Activated naive CD4-positive, alpha-beta T cell treated with anti-CD3 and anti-CD28 coated beads, Interleukin-2, amount 50 U/mL, for 72 hours (primary cell): ENCODE results near the gene EXOC2. TPM values are rescaled to one million over a fixed set of nuclear protein-coding genes. Genes with fewer than 3 reads are reported as not detected.
A peak's percentile ranks its signal among the peaks of the same experiment; 100 is the strongest.

Experiments
- ATAC-seq, 2 donors: fragments of 150-1000 bp; cut with Tn5 transposase; 2 replicates each; pipeline ENCODE4 v1.10.0; 2021; ENCODE audit warnings: mild to moderate bottlenecking in 2 of 2, moderate library complexity in 2 of 2
- DNase-seq, 2 donors: peaks; one replicate each; pipeline ENCODE4 v3.0.0; 2021 to 2022; ENCODE audit warnings: low spot score in 2 of 2
- H3K27ac Mint-ChIP-seq, 2 donors: one replicate each; pipeline ENCODE4 v1.8.0; 2022; ENCODE audit warnings: mild to moderate bottlenecking in 2 of 2, mixed read lengths in 2 of 2
- H3K36me3 Mint-ChIP-seq, 2 donors: one replicate each; pipeline ENCODE4 v1.8.0; 2022; ENCODE audit warnings: mixed read lengths in 2 of 2
- H3K9me3 Mint-ChIP-seq, 2 donors: one replicate each; pipeline ENCODE4 v1.8.0; 2022; ENCODE audit warnings: mixed read lengths in 2 of 2
- total RNA-seq, 2 donors: library from RNA; stranded (reverse); gene quantifications; one replicate each; pipeline ENCODE4 v1.2.3, GENCODE V29; 2022

EXOC2 gene, protein sequence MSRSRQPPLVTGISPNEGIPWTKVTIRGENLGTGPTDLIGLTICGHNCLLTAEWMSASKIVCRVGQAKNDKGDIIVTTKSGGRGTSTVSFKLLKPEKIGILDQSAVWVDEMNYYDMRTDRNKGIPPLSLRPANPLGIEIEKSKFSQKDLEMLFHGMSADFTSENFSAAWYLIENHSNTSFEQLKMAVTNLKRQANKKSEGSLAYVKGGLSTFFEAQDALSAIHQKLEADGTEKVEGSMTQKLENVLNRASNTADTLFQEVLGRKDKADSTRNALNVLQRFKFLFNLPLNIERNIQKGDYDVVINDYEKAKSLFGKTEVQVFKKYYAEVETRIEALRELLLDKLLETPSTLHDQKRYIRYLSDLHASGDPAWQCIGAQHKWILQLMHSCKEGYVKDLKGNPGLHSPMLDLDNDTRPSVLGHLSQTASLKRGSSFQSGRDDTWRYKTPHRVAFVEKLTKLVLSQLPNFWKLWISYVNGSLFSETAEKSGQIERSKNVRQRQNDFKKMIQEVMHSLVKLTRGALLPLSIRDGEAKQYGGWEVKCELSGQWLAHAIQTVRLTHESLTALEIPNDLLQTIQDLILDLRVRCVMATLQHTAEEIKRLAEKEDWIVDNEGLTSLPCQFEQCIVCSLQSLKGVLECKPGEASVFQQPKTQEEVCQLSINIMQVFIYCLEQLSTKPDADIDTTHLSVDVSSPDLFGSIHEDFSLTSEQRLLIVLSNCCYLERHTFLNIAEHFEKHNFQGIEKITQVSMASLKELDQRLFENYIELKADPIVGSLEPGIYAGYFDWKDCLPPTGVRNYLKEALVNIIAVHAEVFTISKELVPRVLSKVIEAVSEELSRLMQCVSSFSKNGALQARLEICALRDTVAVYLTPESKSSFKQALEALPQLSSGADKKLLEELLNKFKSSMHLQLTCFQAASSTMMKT
- total RNA-seq = 10 to 100 TPM; 30.7 to 49.3 TPM

DNA sequence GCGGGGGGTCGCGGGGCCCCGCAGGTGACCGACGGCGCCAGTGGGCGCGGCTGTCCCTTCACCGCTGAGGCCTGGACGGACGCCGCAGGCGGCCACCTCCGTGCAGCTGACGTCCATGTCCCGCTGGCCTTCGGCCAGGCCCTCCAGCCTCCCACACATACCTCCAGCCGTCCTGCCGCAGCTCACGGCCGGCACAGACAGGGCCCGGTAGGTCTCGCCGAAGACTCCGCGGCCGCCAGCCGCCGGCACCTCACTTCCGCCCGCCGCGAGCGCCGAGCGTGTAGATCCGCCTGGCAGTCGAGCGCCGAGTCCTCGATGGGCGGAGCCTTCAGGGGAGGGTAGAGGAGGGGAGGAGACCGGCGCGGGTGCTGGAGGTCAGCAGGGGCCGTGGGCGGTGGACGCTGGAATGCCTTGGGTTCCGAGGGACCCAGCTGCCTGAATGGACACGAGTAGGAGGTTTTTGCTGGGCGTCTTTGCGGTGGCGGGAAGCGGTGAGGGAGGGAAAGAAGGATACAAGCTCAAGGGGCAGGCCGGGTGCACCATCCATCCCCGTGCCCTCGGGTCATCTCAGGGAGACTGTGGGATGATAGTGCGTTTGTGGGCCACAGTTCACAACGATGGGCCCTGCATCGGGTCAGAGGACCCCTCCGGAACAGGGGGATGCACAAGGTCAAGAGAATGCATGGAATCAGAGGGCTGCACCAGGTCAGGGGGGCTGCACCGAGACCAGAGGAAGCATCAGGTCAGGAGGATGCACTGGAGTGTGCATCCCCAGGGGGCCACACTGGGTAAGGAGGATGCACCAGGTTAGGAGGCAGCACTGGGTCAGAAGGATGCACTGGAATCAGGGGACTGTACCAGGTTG lies at the start of gene EXOC2:
Gene EXOC2 (minus strand): TSS at position 282 of the 865 bp plus-strand sequence. CDS start 55,321 bp downstream, outside the sequence.
- Mint-ChIP-seq H3K9me3 (no peaks in the 10 kb centered on the region), H3K27ac (peak within 1 kb of the TSS; percentile 86 to 93), H3K36me3 (peaks cover 0 to 13% of the 10 kb centered on the region in 2 donors)
- peak; percentile 87 to 94 for ATAC-seq
- peak; percentile 85 to 88 for DNase-seq

DNA sequence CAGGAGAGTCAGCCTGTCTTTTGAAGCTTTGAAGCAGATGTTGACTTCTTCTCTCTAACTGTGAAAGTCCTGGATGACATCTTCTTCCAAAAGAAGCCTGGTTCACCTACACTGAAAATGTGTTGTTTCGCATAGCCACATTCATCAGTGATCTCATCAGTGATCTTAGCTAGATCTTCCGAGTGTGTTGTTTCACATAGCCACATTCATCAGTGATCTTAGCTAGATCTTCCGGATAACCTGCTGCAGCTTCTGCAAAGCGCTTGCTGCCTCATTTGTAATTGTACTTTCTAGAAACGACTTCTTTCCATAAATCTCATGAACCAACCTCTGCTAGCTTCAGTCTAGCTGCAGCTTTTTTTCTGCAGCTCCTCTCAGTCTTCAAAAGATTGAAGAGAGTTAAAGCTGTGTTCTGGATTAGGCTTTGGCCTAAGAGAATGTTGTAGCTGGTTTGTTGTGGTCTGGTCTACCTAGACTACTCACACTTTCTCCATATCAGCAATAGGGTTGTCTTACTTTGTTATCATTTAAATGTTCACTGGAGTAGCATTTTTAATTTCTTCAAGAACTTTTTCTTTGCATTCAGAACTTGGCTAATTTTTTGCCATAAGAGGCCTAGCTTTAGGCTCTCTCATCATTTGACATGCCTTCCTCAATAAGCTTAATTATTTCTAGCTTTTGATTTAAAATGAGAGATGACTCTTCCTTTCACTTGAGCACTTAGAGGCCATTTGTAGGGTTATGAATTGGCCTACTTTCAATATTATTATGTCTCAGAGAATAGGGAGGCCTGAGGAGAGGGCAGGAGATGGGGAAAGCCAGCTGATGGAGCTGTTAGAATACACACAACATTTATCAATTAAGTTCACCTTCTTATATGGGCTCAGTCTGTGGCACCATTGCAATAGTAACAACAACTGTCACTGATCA lies 48.7 kb upstream of the EXOC2 start:
- H3K27ac Mint-ChIP-seq = peak overlapping the region in 1 of 2 donors; percentile 56
- peaks cover 0 to 5% of the 10 kb centered on the region in 2 donors for H3K36me3 Mint-ChIP-seq
- ATAC-seq = peak; percentile 59 to 90
- H3K9me3 Mint-ChIP-seq = peaks cover 0 to 4% of the 10 kb centered on the region in 2 donors
- no peak for DNase-seq

DNA sequence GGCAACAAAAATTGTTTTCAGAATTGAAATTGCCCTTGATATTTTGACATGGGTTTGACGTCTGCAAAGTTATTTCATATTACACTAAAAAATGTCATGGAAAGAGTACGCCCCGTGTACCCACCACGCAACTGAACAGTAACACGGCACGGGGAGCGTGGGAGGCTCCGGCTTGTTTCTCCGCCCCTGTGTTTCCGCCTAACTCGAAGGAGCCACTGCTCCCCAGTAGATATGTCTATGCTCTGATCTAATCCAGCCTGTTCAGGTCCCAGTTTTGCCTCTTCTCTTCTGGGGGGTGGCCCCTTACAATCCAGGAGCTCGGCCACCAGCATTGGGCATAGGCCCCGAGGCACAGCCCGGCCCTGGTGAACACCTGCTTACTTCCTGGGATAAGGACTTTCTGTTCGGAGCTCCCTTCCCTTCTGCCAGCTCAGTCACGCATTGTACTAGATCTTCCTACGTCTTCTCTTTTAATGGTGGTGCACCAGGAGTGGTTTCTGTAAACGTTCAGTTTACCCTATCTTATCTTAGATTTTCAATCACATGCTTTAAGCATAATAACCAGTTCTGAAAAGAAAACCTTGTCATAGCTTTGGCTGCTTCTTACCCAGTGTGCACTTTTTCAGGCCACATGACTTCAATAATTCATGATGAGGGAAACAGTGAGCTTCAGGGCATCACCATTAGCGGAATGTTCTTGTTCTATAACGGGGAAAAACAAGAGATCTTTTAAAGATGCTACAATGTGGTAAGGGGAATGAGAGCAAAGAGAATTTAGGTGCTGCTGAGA lies 43.9 kb upstream of the EXOC2 start:
- Mint-ChIP-seq H3K36me3 (peaks cover 0 to 5% of the 10 kb centered on the region in 2 donors), H3K9me3 (peaks cover 0 to 4% of the 10 kb centered on the region in 2 donors), H3K27ac (no peak overlapping the region)
- DNase-seq (no peak), ATAC-seq (no peak)

DNA sequence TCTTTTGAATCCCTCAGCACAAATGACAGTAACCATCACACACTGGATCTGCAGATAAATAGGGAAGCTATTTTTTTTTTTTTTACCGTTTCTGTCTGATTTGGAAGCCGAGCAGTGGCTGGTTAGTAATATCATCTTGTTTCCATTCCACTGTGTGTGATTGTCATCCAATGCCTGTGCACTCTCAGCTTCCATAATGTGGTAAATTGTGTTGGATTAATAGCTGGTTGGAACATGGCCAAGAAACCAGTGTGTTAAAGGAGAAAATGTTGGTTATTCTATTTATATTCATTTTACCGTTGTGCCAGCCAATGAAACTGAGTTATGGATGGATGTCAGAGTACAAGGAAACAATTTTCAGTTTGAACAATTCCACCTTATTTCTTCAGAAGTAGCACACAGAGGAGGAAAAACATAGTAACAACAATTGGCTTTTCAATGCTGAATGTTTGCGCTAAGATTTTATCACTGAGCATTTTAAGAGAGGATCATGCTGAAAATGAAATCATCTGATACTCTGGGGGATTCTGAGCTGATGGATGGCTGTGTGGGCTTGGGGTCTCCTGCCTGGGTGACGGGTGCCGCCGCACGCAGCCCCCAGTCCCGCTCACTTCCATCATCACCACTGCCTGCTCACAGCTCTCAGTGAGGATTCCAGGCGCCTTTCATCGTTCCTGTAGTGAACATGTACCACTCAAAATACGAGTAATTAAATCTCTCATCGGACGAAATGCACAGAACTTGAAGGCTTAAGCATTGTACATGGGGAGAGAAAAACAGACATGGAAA lies 40.7 kb upstream of the EXOC2 start:
- no peak overlapping the region for H3K27ac Mint-ChIP-seq
- DNase-seq = no peak
- no peak for ATAC-seq
- no peaks in the 10 kb centered on the region for H3K9me3 Mint-ChIP-seq
- H3K36me3 Mint-ChIP-seq = no peaks in the 10 kb centered on the region

DNA sequence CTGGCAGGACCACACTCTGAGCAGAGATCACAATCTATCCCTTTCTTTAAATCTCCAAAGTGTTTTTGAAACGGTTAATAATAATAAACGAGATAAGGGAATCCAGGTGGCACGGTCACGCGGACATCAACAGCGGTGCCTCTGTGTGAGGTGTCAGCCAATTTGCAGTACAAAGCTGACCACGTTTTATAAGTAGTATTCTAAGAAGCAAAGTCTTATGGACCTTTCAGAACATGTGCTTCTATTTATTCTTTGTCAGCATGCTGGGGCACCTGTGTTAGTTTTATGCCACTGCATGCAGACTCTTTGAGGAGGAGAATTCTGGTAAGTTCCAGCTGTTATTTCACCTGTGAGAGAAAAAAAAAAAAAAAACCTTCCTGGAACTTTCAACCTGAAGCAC lies 39.0 kb upstream of the EXOC2 start:
- no peak overlapping the region for H3K27ac Mint-ChIP-seq
- DNase-seq = no peak
- H3K9me3 Mint-ChIP-seq = no peaks in the 10 kb centered on the region
- H3K36me3 Mint-ChIP-seq = no peaks in the 10 kb centered on the region
- ATAC-seq = no peak

DNA sequence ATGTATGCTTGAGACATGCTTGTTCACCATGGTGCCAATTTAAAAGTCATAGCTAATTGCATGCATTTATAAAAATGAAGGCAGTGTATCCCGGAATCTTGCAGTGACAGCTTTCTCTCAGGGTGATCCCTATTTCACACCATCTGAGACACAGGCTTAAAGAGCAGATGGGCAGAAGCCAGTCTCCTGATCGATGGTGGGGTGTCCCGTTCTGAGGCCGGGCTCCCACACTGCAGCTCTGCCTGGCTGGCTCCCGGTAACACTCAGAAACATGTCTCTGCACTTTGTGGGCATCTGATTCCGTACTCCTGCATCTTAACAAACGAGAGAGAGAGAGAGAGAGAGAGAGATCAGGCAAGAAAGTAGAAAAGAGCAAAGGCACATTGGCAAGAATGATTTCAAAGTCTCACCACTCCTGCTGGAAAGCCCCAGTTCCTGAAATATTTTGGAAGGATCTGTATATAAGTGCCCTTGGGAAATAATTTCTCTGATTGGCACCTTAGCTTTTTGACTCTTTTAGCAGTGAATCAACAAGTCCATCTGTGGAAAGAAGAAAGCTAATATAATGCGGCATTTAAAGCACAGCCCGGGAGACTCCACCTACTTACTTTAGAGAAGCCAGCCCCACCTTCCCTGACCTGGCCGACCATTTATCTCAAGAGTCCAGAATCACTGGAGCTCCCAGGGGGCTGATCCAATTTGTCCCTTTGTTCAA lies 36.8 kb upstream of the EXOC2 start:
- no peak overlapping the region for H3K27ac Mint-ChIP-seq
- H3K36me3 Mint-ChIP-seq = no peaks in the 10 kb centered on the region
- no peak for DNase-seq

DNA sequence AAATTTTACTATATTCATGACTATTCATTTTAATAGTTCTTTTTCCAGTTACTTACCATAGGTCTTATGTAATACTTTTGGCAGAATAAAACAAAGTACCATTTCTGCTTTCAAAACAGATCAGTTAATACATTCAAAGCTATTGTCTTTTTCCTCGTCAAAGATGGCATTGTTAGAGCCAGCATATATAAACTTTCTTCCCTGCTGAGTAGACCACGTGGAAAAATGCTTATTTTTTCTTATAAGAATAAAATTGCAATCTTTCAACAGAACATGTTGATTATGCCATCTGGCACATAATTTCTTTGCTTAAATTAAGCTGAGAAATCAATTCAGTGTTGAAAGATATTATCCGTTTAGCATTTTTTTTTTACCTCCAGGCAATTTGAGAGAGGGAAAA lies 34.9 kb upstream of the EXOC2 start:
- Mint-ChIP-seq H3K36me3 (no peaks in the 10 kb centered on the region), H3K27ac (no peak overlapping the region), H3K9me3 (no peaks in the 10 kb centered on the region)
- ATAC-seq = no peak
- no peak for DNase-seq

More for the DNA sequence above, 36.8 kb upstream of the EXOC2 start:
- no peaks in the 10 kb centered on the region for H3K9me3 Mint-ChIP-seq
- ATAC-seq = no peak

DNA sequence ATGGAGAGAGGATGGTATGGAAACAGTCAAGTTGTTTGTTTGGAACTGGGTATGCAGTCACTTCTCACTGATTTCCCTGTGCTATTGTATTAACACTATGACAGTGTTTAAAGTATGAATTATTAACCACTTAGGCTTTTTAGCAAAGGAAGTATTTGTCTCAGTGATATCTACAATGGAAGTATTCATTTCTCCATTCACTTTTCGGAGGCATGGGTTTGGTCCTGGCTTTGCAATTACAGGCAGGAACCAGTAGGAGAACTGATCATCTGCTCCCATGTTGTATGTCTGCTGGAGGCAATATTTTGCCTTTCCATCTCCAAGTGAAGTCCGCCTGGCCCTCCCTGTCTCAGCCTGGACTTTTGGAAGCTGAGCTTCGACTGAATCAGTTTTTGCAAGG lies 30.6 kb upstream of the EXOC2 start:
- Mint-ChIP-seq H3K9me3 (no peaks in the 10 kb centered on the region), H3K27ac (no peak overlapping the region), H3K36me3 (no peaks in the 10 kb centered on the region)
- DNase-seq = no peak
- ATAC-seq = no peak

DNA sequence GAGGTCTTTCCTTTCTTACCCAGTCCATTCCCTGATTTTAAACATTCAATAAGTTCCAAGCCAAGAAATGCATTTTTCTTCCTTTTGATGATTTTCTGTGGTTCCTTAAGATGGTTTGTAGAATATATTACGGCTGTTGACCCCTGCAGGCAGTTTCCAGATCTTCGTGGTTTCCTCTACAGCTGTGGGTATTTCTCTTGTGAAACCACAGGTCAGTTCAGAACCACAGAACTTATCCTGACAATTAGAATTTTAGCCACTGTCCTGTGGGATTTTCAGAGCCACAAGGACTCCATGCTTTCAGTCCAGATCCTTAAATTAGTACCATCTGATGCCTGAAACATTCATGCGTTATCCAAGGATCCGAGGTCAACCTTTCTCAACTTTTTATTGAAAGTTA lies 29.7 kb upstream of the EXOC2 start:
- no peak for DNase-seq
- Mint-ChIP-seq H3K9me3 (no peaks in the 10 kb centered on the region), H3K27ac (no peak overlapping the region), H3K36me3 (no peaks in the 10 kb centered on the region)
- ATAC-seq = no peak

DNA sequence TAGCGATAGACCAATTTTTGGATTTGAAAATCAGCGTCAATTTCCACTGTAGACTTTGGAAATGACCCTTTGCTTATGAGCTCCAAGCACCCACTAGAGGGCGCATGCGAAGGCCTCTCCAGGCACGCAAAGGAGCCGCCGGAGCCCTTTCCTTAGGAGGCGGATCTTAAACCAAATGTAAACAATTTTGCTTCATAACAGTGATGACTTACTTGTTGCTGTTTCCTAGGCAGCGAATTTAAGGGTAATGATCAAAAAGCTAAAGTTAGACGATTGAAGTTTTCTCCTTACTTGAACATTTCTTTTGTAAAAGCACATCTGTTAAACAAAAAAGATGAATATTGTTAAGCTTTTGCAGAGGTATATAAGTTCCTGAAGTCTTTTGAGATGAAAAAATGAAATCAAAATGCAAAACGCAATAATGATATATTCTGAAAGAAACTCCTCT lies 29.2 kb upstream of the EXOC2 start:
- ATAC-seq = peak; percentile 80 to 83
- no peaks in the 10 kb centered on the region for H3K9me3 Mint-ChIP-seq
- peak in 1 of 2 donors; percentile 77 for DNase-seq
- no peaks in the 10 kb centered on the region for H3K36me3 Mint-ChIP-seq
- no peak overlapping the region for H3K27ac Mint-ChIP-seq

DNA sequence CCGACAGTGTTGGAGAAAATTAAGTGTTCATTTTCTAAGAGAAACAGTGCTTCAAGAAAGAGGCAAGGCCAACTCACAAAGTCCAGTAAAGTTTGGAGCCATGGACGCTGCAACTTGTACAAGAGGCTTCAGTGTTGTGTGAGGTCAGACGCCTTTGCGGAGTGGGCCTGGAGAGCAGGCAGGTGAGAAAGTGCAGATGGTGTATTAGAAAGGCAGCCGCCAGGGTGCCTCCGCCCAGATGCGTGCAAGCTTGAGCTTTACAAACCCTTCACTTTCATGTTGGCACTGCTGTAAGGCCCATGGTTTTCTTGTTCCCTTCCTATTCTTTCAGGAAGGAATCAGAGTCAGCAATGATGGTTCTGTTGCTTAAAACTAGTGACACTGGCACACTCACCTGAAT lies 25.4 kb upstream of the EXOC2 start:
- no peak for ATAC-seq
- Mint-ChIP-seq H3K36me3 (no peaks in the 10 kb centered on the region), H3K9me3 (no peaks in the 10 kb centered on the region), H3K27ac (no peak overlapping the region)
- no peak for DNase-seq

DNA sequence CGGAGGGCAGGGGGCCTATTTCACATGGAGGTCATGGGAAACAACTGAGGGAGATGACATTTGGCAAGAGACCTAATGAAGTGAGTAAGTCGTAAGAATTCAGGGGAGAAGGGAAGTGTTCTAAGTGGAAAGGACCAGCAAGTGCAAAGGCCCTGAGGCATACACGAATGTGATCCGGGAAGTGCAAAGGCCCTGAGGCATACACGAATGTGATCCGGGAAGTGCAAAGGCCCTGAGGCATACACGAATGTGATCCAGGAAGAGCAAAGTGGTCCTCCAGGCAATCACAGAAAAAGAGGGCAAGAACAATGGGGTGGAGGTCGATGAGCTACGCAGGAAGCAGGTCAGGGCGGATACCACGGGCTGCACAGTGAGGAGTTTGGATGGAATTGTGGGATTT lies 24.2 kb upstream of the EXOC2 start:
- ATAC-seq (no peak), DNase-seq (no peak)
- Mint-ChIP-seq H3K9me3 (no peaks in the 10 kb centered on the region), H3K27ac (no peak overlapping the region), H3K36me3 (peaks cover 0 to 5% of the 10 kb centered on the region in 2 donors)

DNA sequence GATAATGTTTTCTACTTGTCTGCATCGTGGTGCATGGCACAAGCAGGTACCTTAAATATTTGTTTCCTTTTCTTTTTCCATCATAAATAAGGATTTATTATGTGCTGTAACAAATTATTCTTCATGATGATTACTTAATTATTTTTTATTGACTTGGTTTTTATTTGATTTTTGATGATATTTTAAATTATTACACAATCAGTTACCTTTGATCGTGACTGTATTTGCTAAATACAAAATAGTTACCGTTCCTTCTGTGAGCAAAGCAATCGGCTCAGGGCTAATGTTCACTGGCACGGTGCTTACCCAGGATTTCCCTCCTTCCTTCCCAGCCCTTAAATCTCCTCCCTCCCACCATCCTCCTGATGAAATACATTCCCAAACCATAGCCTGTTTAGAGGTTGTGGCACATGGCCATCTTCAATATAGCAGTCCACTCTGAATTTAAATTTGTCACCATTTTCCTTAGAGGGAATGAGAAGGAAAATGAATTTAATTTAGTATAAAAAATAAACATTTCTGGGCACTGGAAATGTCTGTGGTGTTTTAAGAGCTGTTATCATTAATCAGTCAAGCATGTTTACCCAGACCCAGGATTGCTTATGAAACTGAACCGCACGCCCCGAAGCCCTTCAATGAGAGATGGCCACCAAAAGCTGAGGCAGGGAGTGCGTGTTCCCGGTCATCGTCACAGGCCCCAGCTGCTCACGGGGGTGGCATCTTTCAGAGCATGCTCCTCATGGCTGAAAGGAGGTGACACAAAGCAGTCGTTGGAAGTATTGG lies 23.0 kb upstream of the EXOC2 start:
- no peak for ATAC-seq
- no peaks in the 10 kb centered on the region for H3K9me3 Mint-ChIP-seq
- peaks cover 4 to 5% of the 10 kb centered on the region in 2 donors for H3K36me3 Mint-ChIP-seq
- DNase-seq = no peak
- H3K27ac Mint-ChIP-seq = no peak overlapping the region
